T-cell (primary cell): Measurements from ENCODE around the gene SMURF2. TPM values are rescaled to one million over a fixed set of nuclear protein-coding genes. Genes with fewer than 3 reads are reported as not detected.

ENCODE experiments used
- ATAC-seq, 4 experiments: fragments of 200-7000 bp in 3 of 4; fragments of 150-1000 bp in 1 of 4; cut with Tn5 transposase; replicated peaks in 1 of 4; 1 replicate in 3 of 4; 2 replicates in 1 of 4; pipeline ENCODE4 v1.10.0; 2021; ENCODE audit warnings: moderate library complexity in 3 of 4, mild to moderate bottlenecking in 2 of 4, moderate number of reproducible peaks in 1 of 4
- CTCF ChIA-PET, 2 donors: fragments of 300-600 bp; sonication (Branson Sonifier 250); formaldehyde crosslinking; loops; one replicate each; lab custom pipeline; 2022; ENCODE audit warnings: antibody characterized with exemption in 2 of 2; lab: Charles Lee
- POLR2A ChIA-PET, 2 donors: fragments of 300-600 bp; sonication (Branson Sonifier 250); formaldehyde crosslinking; loops; one replicate each; lab custom pipeline; 2022; ENCODE audit warnings: antibody characterized with exemption in 2 of 2; lab: Charles Lee
- DNase-seq, 35 experiments: peaks; one replicate each; pipeline versions ENCODE4 v3.0.0 to v3.0.0-alpha.2; 2013 to 2023
- H3K27ac ChIP-seq: one replicate; pipeline ENCODE4 v1.5.1; 2013; ENCODE audit warnings: low read length
- H3K27me3 ChIP-seq, 2 experiments: replicated peaks in 1 of 2; 1 replicate in 1 of 2; 2 replicates in 1 of 2; pipeline versions ENCODE4 v1.6.1 to v1.7.0; 2013; ENCODE audit warnings: low read length in 1 of 2, mixed read lengths in 1 of 2; ENCODE audit not compliant: control insufficient read depth in 2 of 2, insufficient read depth in 2 of 2; ENCODE audit errors: extremely low read depth in 1 of 2
- H3K36me3 ChIP-seq, 2 donors: 1 replicate in 1 of 2; 2 replicates in 1 of 2; pipeline versions ENCODE4 v1.6.1 to v1.7.0; 2013; ENCODE audit warnings: low read length in 1 of 2; ENCODE audit not compliant: control insufficient read depth in 2 of 2, insufficient read depth in 1 of 2; ENCODE audit errors: extremely low read depth in 1 of 2
- H3K4me1 ChIP-seq, 2 experiments: 1 replicate in 1 of 2; 2 replicates in 1 of 2; pipeline versions ENCODE4 v1.6.1 to v1.7.0; 2013; ENCODE audit warnings: low read length in 2 of 2, mixed read lengths in 1 of 2; ENCODE audit not compliant: insufficient read depth in 2 of 2, control insufficient read depth in 1 of 2; ENCODE audit errors: extremely low read depth in 1 of 2
- H3K4me3 ChIP-seq, 2 donors: 1 replicate in 1 of 2; 2 replicates in 1 of 2; pipeline versions ENCODE4 v1.5.1 to v1.7.0; 2013; ENCODE audit warnings: mild to moderate bottlenecking in 2 of 2, low read length in 1 of 2, moderate library complexity in 1 of 2; ENCODE audit not compliant: control insufficient read depth in 1 of 2; ENCODE audit errors: extremely low read depth in 1 of 2
- H3K9me3 ChIP-seq: 2 replicates; pipeline ENCODE4 v1.7.0; 2013
- H3K27ac Mint-ChIP-seq, 2 donors: one replicate each; pipeline ENCODE4 v1.8.0; 2020 to 2021; ENCODE audit warnings: mild to moderate bottlenecking in 2 of 2, mixed read lengths in 2 of 2
- H3K27me3 Mint-ChIP-seq, 2 donors: one replicate each; pipeline ENCODE4 v1.8.0; 2021 to 2022; ENCODE audit warnings: mixed read lengths in 2 of 2
- H3K36me3 Mint-ChIP-seq: one replicate; pipeline ENCODE4 v1.8.0; 2021; ENCODE audit warnings: mixed read lengths
- H3K4me1 Mint-ChIP-seq, 3 donors: one replicate each; pipeline ENCODE4 v1.8.0; 2020 to 2022; ENCODE audit warnings: mixed read lengths in 3 of 3, mild to moderate bottlenecking in 1 of 3
- H3K4me3 Mint-ChIP-seq, 3 donors: one replicate each; pipeline ENCODE4 v1.8.0; 2020 to 2022; ENCODE audit warnings: mild to moderate bottlenecking in 3 of 3, mixed read lengths in 3 of 3, moderate library complexity in 3 of 3
- H3K9me3 Mint-ChIP-seq, 3 donors: one replicate each; pipeline ENCODE4 v1.8.0; 2020 to 2022; ENCODE audit warnings: mixed read lengths in 3 of 3
- WGBS: methylation state at CpG from one replicate; pipeline ENCODE4 v1.1.5; 2013; ENCODE audit warnings: missing lambda C conversion rate; ENCODE audit not compliant: insufficient coverage; 5-methylcytosine and 5-hydroxymethylcytosine counted together
- total RNA-seq, 35 experiments: library from RNA in 6 of 35; stranded (reverse) in 6 of 35; fragments of 120-200 nt in 1 of 35; gene quantifications; one replicate each; pipeline versions ENCODE4 v1.2.1 to v1.2.4 and lab custom pipeline; 2013 to 2026

Gene SMURF2
- total RNA-seq, 5 donors from 2014 or later (not counting 1 experiment from before 2014, with no cell fraction given) = 27.4 to 36.6 (median 34.8) TPM

DNA sequence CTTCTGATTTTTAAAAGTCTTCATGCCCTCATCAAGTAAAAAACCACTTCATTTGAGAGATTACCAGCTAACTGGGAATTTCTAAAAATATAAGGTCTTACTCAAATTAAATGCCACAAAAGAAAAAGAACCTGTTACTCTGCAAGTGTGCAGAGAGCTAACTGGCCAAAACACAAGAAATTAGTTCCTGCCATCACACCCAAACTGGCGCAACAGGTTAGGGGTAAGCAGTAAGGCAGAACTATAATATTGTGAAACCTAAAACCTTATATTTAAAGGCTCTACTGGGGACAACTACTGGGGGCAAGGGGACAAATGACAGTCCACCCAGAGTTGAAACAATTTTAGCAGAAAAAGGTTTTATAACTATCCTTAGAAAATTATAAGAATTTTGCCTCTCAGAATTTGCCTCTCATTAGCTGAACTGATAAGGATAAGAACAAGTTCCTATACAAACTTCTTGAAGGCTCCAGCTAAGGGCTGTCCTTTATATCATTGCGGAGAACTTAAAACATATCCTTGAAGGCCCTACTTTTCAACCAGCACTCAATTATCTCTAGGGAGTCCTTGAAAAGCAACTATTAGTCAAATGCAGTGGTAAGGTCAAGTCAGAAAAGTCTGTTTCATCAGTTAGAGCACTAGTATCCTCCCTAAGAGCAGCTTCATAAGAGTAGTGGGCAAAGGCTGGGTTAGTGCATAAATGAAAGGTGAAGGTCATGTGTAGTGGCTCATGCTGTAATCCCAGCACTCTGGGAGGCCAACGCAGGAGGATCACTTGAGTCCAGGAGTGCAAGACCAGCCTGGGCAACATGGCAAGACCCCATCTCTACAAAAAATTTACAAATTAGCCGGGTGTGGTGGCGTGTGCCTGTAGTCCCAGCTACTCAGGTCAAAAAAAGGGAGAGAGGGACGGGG, 31.5 kb downstream of the SMURF2 start:
- Histone ChIP-seq H3K9me3 (no peaks in the 10 kb centered on the region), H3K4me1 (peaks cover 30 to 42% of the 10 kb centered on the region in 2 experiments), H3K27me3 (no peaks in the 10 kb centered on the region), H3K36me3 (peaks cover 0 to 5% of the 10 kb centered on the region in 2 donors), H3K27ac (no peak overlapping the region), H3K4me3 (no peak overlapping the region)
- H3K36me3 Mint-ChIP-seq = peaks cover 11% of the 10 kb centered on the region
- H3K27ac Mint-ChIP-seq = no peak overlapping the region
- POLR2A ChIA-PET = interaction anchor here in 1 of 2 donors (0.6 kb wide), 1 partner anchor 89 kb away, joined by 4 read pairs; no protein-coding TSS in a partner anchor
- CTCF ChIA-PET = no interaction called here
- DNase-seq = no peak
- no peak for ATAC-seq
- no CpG with 5 or more reads among the region's 6 CpGs for WGBS
- H3K4me1 Mint-ChIP-seq = peaks cover 77 to 84% (median 80%) of the 10 kb centered on the region in 3 donors
- H3K4me3 Mint-ChIP-seq = peak overlapping the region in 1 of 3 donors; percentile 8
- no peaks in the 10 kb centered on the region for H3K9me3 Mint-ChIP-seq
- no peaks in the 10 kb centered on the region for H3K27me3 Mint-ChIP-seq

DNA sequence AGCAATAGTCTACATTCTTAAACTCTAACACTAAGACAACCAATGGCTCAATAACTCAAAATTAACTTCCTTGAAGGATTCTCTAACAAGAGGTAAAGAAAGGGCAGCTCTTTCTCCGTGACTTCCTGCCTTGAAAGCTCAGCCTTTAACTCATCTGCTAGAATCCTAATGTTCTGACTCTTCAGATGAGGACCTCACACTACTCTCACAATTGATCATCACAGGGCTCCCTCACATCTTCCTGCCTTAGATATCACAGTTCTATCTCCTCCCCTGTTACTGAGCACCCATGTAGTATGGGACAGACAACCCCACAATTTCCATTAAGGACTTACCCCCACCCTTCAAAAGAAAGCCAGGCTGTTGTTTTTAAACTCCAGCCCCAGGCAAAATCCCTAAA, 33.5 kb downstream of the SMURF2 start:
- H3K4me1 Mint-ChIP-seq = peaks cover 67 to 74% (median 73%) of the 10 kb centered on the region in 3 donors
- peak; percentile 54 to 73 (median 64) for ATAC-seq
- CTCF ChIA-PET = no interaction called here

DNA sequence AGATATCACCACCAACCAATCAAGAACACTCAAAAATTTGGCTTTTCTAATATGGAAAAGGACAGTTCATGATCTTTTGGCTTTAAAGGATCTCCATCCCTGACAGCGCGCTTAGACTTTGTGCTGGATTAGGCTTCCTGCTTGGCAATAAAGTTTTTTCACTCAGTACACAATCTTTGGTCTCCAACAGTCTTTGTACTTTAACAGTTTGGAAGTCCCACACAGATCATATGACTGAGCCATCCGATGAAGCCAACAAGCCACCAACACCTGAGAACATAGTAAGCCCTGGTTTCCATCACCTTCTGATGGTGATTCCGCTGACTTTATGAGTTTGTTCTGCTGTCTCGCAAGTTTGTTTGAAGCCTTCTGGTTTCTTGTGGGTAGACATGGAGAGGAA, 34.3 kb downstream of the SMURF2 start:
- Mint-ChIP-seq H3K36me3 (peaks cover 13% of the 10 kb centered on the region), H3K27ac (no peak overlapping the region), H3K9me3 (no peaks in the 10 kb centered on the region), H3K27me3 (no peaks in the 10 kb centered on the region), H3K4me3 (no peak overlapping the region), H3K4me1 (peaks cover 69 to 75% (median 74%) of the 10 kb centered on the region in 3 donors)
- H3K4me1 ChIP-seq = peaks cover 21 to 32% of the 10 kb centered on the region in 2 experiments
- WGBS = no CpG with 5 or more reads among the region's 5 CpGs
- ATAC-seq (peak in 1 of 4 experiments; percentile 24), DNase-seq (no peak)
- POLR2A ChIA-PET = no interaction called here
- CTCF ChIA-PET = no interaction called here
- H3K27me3 ChIP-seq = no peaks in the 10 kb centered on the region
- H3K9me3 ChIP-seq = no peaks in the 10 kb centered on the region
- H3K36me3 ChIP-seq = peaks cover 0 to 5% of the 10 kb centered on the region in 2 donors
- no peak overlapping the region for H3K27ac ChIP-seq
- H3K4me3 ChIP-seq = no peak overlapping the region

More for the DNA sequence above, 33.5 kb downstream of the SMURF2 start:
- peaks cover 24 to 36% of the 10 kb centered on the region in 2 experiments for H3K4me1 ChIP-seq
- Mint-ChIP-seq H3K27me3 (no peaks in the 10 kb centered on the region), H3K27ac (peak overlapping the region in 1 of 2 donors; percentile 2), H3K36me3 (peaks cover 8% of the 10 kb centered on the region), H3K4me3 (peak overlapping the region in 1 of 3 donors; percentile 27), H3K9me3 (no peaks in the 10 kb centered on the region)
- H3K4me3 ChIP-seq = no peak overlapping the region
- 0% methylated on average over 1 of the region's 1 CpG for WGBS
- no peak for DNase-seq
- POLR2A ChIA-PET = no interaction called here
- no peaks in the 10 kb centered on the region for H3K9me3 ChIP-seq
- H3K27me3 ChIP-seq = no peaks in the 10 kb centered on the region
- H3K27ac ChIP-seq = no peak overlapping the region
- peaks cover 0 to 5% of the 10 kb centered on the region in 2 donors for H3K36me3 ChIP-seq

DNA sequence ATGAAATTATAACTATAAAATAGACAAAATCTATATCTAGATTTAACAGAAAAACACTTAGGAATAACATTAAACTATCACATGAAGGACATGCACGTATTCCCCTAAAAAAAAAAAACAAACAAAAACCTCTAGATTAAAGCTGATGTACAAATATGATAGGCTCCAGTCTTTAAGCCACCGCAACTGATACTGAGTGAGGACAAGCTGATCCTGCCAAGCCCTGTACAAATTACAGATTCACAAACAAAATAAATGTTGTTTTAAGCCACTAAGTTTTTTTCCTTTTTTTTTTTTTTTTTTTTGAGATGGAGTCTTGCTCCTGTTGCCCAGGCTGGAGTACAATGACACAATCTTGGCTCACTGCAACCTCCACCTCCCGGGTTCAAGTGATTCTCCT, 35.3 kb downstream of the SMURF2 start:
- Mint-ChIP-seq H3K4me3 (no peak overlapping the region), H3K4me1 (peaks cover 65 to 71% (median 70%) of the 10 kb centered on the region in 3 donors), H3K9me3 (no peaks in the 10 kb centered on the region), H3K27me3 (no peaks in the 10 kb centered on the region), H3K36me3 (peaks cover 13% of the 10 kb centered on the region), H3K27ac (no peak overlapping the region)
- Histone ChIP-seq H3K27me3 (no peaks in the 10 kb centered on the region), H3K27ac (no peak overlapping the region), H3K36me3 (peaks cover 0 to 5% of the 10 kb centered on the region in 2 donors), H3K4me3 (no peak overlapping the region), H3K4me1 (peaks cover 17 to 27% of the 10 kb centered on the region in 2 experiments), H3K9me3 (no peaks in the 10 kb centered on the region)
- POLR2A ChIA-PET = interaction anchor here (0.6 kb wide), 2 partner anchors 25 to 96 kb away, joined by 3 to 4 read pairs; no protein-coding TSS in a partner anchor
- ATAC-seq (no peak), DNase-seq (no peak)
- CTCF ChIA-PET = interaction anchor here in 1 of 2 donors (0.6 kb wide), 2 partner anchors 33 to 110 kb away, joined by 3 read pairs; no protein-coding TSS in a partner anchor
- no CpG with 5 or more reads among the region's 3 CpGs for WGBS

DNA sequence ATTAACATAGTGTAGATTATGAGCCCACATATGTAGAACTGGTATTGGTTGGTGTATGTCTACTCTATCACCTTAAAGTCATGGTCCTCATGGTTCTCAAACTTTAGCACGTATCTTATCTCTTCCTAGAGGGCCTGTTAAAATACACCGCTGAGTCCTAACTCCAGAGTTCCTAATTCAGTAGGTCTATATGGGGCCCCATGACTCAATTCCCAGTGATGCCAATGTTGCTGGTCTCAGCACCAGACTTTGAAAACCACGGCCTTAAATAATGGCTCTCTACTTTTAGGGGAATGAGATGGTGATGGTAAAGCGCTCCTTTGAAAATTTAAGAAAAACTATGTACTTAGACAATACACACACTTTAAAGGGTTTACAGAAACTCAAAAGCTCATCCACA, 36.6 kb downstream of the SMURF2 start:
- Histone ChIP-seq H3K36me3 (peaks cover 0 to 5% of the 10 kb centered on the region in 2 donors), H3K4me3 (no peak overlapping the region), H3K9me3 (no peaks in the 10 kb centered on the region), H3K4me1 (peaks cover 15 to 21% of the 10 kb centered on the region in 2 experiments), H3K27me3 (no peaks in the 10 kb centered on the region), H3K27ac (no peak overlapping the region)
- WGBS = 100% methylated on average over 2 of the region's 4 CpGs
- ChIA-PET POLR2A (no interaction called here), CTCF (no interaction called here)
- Mint-ChIP-seq H3K27me3 (no peaks in the 10 kb centered on the region), H3K36me3 (peaks cover 13% of the 10 kb centered on the region), H3K27ac (no peak overlapping the region), H3K9me3 (no peaks in the 10 kb centered on the region), H3K4me3 (no peak overlapping the region), H3K4me1 (peaks cover 55 to 61% (median 57%) of the 10 kb centered on the region in 3 donors)
- ATAC-seq = no peak
- DNase-seq = no peak

DNA sequence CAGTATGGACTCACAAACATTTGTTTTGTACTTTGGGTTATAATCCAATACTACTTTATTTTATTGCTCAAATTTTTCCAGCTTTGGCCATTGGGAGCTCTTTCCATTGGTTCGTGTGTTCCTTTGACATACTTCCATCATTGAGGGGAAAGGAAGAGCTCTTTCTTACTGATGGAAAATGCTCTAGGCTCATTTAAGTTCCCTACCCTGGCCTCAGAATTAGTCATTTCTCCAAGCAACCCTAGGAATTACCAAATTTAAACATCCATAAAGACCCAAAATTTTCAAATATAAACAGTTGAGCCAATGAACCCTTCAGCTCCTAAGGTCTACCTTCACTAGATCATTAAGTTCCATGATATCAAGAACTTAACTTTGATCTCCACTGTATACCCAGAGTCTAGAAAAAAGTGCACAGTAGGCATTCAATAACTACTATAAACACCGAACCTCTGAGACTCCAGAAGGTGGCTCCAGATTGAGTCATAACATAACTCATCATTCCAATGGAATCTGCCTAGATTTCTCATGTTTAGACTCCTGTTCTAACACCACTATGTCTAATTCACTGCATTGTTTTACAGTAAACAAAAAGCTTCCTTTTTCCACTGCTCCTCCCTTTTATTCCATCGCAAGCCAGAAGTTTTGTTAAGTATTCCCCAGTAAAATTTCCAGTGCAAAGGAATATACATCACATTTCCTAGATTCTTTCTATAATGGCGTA, 39.0 kb downstream of the SMURF2 start:
- CTCF ChIA-PET = interaction anchor here in 1 of 2 donors (0.6 kb wide), 1 partner anchor 774 kb away, joined by 3 read pairs; no protein-coding TSS in a partner anchor
- no peak for ATAC-seq
- Histone ChIP-seq H3K36me3 (peaks cover 0 to 5% of the 10 kb centered on the region in 2 donors), H3K4me3 (no peak overlapping the region), H3K27me3 (no peaks in the 10 kb centered on the region), H3K4me1 (peaks cover 4 to 5% of the 10 kb centered on the region in 2 experiments), H3K9me3 (no peaks in the 10 kb centered on the region), H3K27ac (no peak overlapping the region)
- no peak overlapping the region for H3K27ac Mint-ChIP-seq
- no peak for DNase-seq
- peaks cover 13% of the 10 kb centered on the region for H3K36me3 Mint-ChIP-seq
- H3K4me3 Mint-ChIP-seq = no peak overlapping the region
- WGBS = 91% methylated on average over 2 of the region's 4 CpGs
- POLR2A ChIA-PET = no interaction called here
- no peaks in the 10 kb centered on the region for H3K9me3 Mint-ChIP-seq
- H3K27me3 Mint-ChIP-seq = no peaks in the 10 kb centered on the region
- peaks cover 36 to 48% (median 44%) of the 10 kb centered on the region in 3 donors for H3K4me1 Mint-ChIP-seq
